Thymus (tissue), 11 donors: ENCODE results near the gene ADAM30. TPM values are rescaled to one million over a fixed set of nuclear protein-coding genes. Genes with fewer than 3 reads are reported as not detected.

Experiments
- DNase-seq, 9 donors: peaks; one replicate each; pipeline ENCODE4 v3.0.0-alpha.2; 2013; ENCODE audit warnings: low spot score in 9 of 9, low read depth in 6 of 9, missing footprints in 1 of 9
- H3K27ac ChIP-seq, 2 donors: one replicate each; pipeline ENCODE4 v1.5.1; 2013; ENCODE audit warnings: control low read depth in 1 of 2, low read depth in 1 of 2, low read length in 1 of 2, mild to moderate bottlenecking in 1 of 2, moderate library complexity in 1 of 2
- H3K27me3 ChIP-seq, 2 donors: one replicate each; pipeline ENCODE4 v1.5.1; 2013; ENCODE audit warnings: low read length in 1 of 2; ENCODE audit not compliant: control insufficient read depth in 2 of 2, insufficient read depth in 1 of 2
- H3K36me3 ChIP-seq, 2 donors: one replicate each; pipeline ENCODE4 v1.5.1; 2013; ENCODE audit warnings: low read length in 1 of 2, mild to moderate bottlenecking in 1 of 2, moderate library complexity in 1 of 2; ENCODE audit not compliant: control insufficient read depth in 2 of 2, insufficient read depth in 2 of 2
- H3K4me1 ChIP-seq, 2 donors: one replicate each; pipeline ENCODE4 v1.5.1; 2013; ENCODE audit warnings: low read length in 2 of 2; ENCODE audit not compliant: control insufficient read depth in 2 of 2, insufficient read depth in 2 of 2
- H3K4me3 ChIP-seq, 2 donors: one replicate each; pipeline ENCODE4 v1.5.1; 2013; ENCODE audit warnings: low read length in 2 of 2, control low read depth in 1 of 2, mild to moderate bottlenecking in 1 of 2
- H3K9me3 ChIP-seq, 2 donors: one replicate each; pipeline ENCODE4 v1.5.1; 2013; ENCODE audit warnings: low read length in 1 of 2, mild to moderate bottlenecking in 1 of 2; ENCODE audit not compliant: control insufficient read depth in 2 of 2, insufficient read depth in 1 of 2
- WGBS: extraction: QIAGEN DNeasy Blood & Tissue Kit; methylation state at CpG from one replicate; pipeline ENCODE4 v1.1.7; 2013; 5-methylcytosine and 5-hydroxymethylcytosine counted together
- polyA plus RNA-seq: library from polyadenylated mRNA; stranded (reverse); fragments of 200-250 nt; gene quantifications from one replicate; pipeline ENCODE4 v1.2.3, GENCODE V29; 2013
- total RNA-seq: library from RNA; stranded (reverse); fragments of 120-200 nt; gene quantifications from one replicate; pipeline ENCODE4 v1.2.4, GENCODE V29; 2013
- donor health status: healthy.

ADAM30 gene
- total and polyA plus RNA-seq, 2 donors = not detected

- Histone ChIP-seq H3K27ac (no peak overlapping the region), H3K36me3 (peaks cover 22 to 32% of the 10 kb centered on the region in 2 donors), H3K9me3 (no peaks in the 10 kb centered on the region), H3K27me3 (no peaks in the 10 kb centered on the region), H3K4me1 (no peaks in the 10 kb centered on the region), H3K4me3 (no peak overlapping the region)
- DNase-seq = no peak
- 99% methylated on average over 3 of the region's 3 CpGs for WGBS
Measured at GRCh38 chr1:119912963-119913362, 16.6 kb upstream of the ADAM30 start.

- H3K4me3 ChIP-seq = no peak overlapping the region
- no peak for DNase-seq
- H3K27me3 ChIP-seq = no peaks in the 10 kb centered on the region
- H3K4me1 ChIP-seq = no peaks in the 10 kb centered on the region
- H3K27ac ChIP-seq = no peak overlapping the region
- 98% methylated on average over 2 of the region's 2 CpGs for WGBS
- no peaks in the 10 kb centered on the region for H3K9me3 ChIP-seq
- peaks cover 19 to 21% of the 10 kb centered on the region in 2 donors for H3K36me3 ChIP-seq
Measured at GRCh38 chr1:119911775-119912174, 15.5 kb upstream of the ADAM30 start.

GRCh38 chr1:119910618-119911017 lies 14.3 kb upstream of the ADAM30 start:
- 34% methylated on average over 4 of the region's 4 CpGs for WGBS
- no peak overlapping the region for H3K27ac ChIP-seq
- no peaks in the 10 kb centered on the region for H3K27me3 ChIP-seq
- DNase-seq = no peak
- no peaks in the 10 kb centered on the region for H3K4me1 ChIP-seq
- H3K36me3 ChIP-seq = peaks cover 10 to 12% of the 10 kb centered on the region in 2 donors
- H3K4me3 ChIP-seq = no peak overlapping the region
- no peaks in the 10 kb centered on the region for H3K9me3 ChIP-seq

GRCh38 chr1:119909890-119910596 lies 13.7 kb upstream of the ADAM30 start:
- 95% methylated on average over 9 of the region's 9 CpGs for WGBS
- no peak for DNase-seq
- Histone ChIP-seq H3K36me3 (peaks cover 4 to 6% of the 10 kb centered on the region in 2 donors), H3K27ac (no peak overlapping the region), H3K27me3 (no peaks in the 10 kb centered on the region), H3K9me3 (no peaks in the 10 kb centered on the region), H3K4me3 (no peak overlapping the region), H3K4me1 (no peaks in the 10 kb centered on the region)

GRCh38 chr1:119908661-119909060 lies 12.3 kb upstream of the ADAM30 start:
- WGBS = 95% methylated on average over 3 of the region's 3 CpGs
- DNase-seq = no peak
- Histone ChIP-seq H3K9me3 (no peaks in the 10 kb centered on the region), H3K27me3 (no peaks in the 10 kb centered on the region), H3K4me1 (no peaks in the 10 kb centered on the region), H3K4me3 (no peak overlapping the region), H3K36me3 (no peaks in the 10 kb centered on the region), H3K27ac (no peak overlapping the region)

GRCh38 chr1:119906927-119907652 lies 10.8 kb upstream of the ADAM30 start:
- Histone ChIP-seq H3K4me3 (no peak overlapping the region), H3K9me3 (no peaks in the 10 kb centered on the region), H3K4me1 (no peaks in the 10 kb centered on the region), H3K36me3 (no peaks in the 10 kb centered on the region), H3K27ac (no peak overlapping the region), H3K27me3 (no peaks in the 10 kb centered on the region)
- no peak for DNase-seq
- WGBS = 97% methylated on average over 4 of the region's 4 CpGs

GRCh38 chr1:119903443-119903835 lies 7.1 kb upstream of the ADAM30 start:
- H3K36me3 ChIP-seq = no peaks in the 10 kb centered on the region
- no peaks in the 10 kb centered on the region for H3K27me3 ChIP-seq
- no peaks in the 10 kb centered on the region for H3K9me3 ChIP-seq
- no peak overlapping the region for H3K4me3 ChIP-seq
- H3K27ac ChIP-seq = no peak overlapping the region
- no peaks in the 10 kb centered on the region for H3K4me1 ChIP-seq
- no peak for DNase-seq

- H3K27ac ChIP-seq = no peak overlapping the region
- no peak for DNase-seq
- no peaks in the 10 kb centered on the region for H3K36me3 ChIP-seq
- H3K9me3 ChIP-seq = no peaks in the 10 kb centered on the region
- no peaks in the 10 kb centered on the region for H3K4me1 ChIP-seq
- no peaks in the 10 kb centered on the region for H3K27me3 ChIP-seq
- 97% methylated on average over 4 of the region's 4 CpGs for WGBS
- H3K4me3 ChIP-seq = no peak overlapping the region
Measured at GRCh38 chr1:119902775-119903442, 6.6 kb upstream of the ADAM30 start.
